Gastrocnemius medialis (tissue), 4 donors: ENCODE data around the gene MYH16. TPM values are rescaled to one million over a fixed set of nuclear protein-coding genes. Genes with fewer than 3 reads are reported as not detected.

ENCODE experiments used
- ATAC-seq, 2 donors: fragments of 150-250 bp; one replicate each; pipeline ENCODE4 v1.9.1; 2016
- DNase-seq, 2 donors: peaks; one replicate each; pipeline ENCODE4 v3.0.0-alpha.2; 2019
- H3K27ac ChIP-seq, 4 donors: fragments of 200-600 bp; sonication (generic); 1 replicate in 1 of 4; 2 replicates in 3 of 4; pipeline ENCODE4 v1.5.1; 2016 to 2018; ENCODE audit warnings: mild to moderate bottlenecking in 2 of 4, moderate library complexity in 1 of 4
- H3K27me3 ChIP-seq, 3 donors: fragments of 200-600 bp; sonication (generic) in 2 of 3; 1 replicate in 1 of 3; 2 replicates in 2 of 3; pipeline versions ENCODE4 v1.5.1 to v1.6.0; 2016 to 2019; ENCODE audit warnings: mild to moderate bottlenecking in 1 of 3, moderate library complexity in 1 of 3
- H3K36me3 ChIP-seq, 2 donors: fragments of 200-600 bp; sonication (generic) in 1 of 2; one replicate each; pipeline ENCODE4 v1.5.1; 2017 to 2018
- H3K4me1 ChIP-seq, 2 donors: fragments of 200-600 bp; sonication (generic) in 1 of 2; one replicate each; pipeline ENCODE4 v1.5.1; 2016 to 2017; ENCODE audit warnings: mild to moderate bottlenecking in 2 of 2
- H3K4me3 ChIP-seq, 4 donors: fragments of 200-600 bp; sonication (generic) in 3 of 4; 1 replicate in 1 of 4; 2 replicates in 3 of 4; pipeline ENCODE4 v1.5.1; 2016 to 2019; ENCODE audit warnings: mild to moderate bottlenecking in 2 of 4
- H3K9me3 ChIP-seq, 3 donors: fragments of 200-600 bp; sonication (generic) in 2 of 3; 1 replicate in 1 of 3; 2 replicates in 2 of 3; pipeline ENCODE4 v1.5.1; 2016 to 2019
- POLR2A ChIP-seq, 2 donors: fragments of 450-650 bp; IDR thresholded peaks; one replicate each; pipeline ENCODE4 v1.6.1; 2017; ENCODE audit warnings: antibody characterized with exemption in 2 of 2, mild to moderate bottlenecking in 2 of 2, moderate library complexity in 2 of 2
- in situ Hi-C, 4 donors: fragments of 200-750 bp; cut with MboI; loops; one replicate each; pipeline versions ENCODE4 v1.15.0 to v1.8.0; 2017; ENCODE audit warnings: low sequenced_read_pairs in 4 of 4
- intact Hi-C: fragments of 100-400 bp; cut with DNase I; formaldehyde crosslinking; loops from one replicate; pipeline ENCODE4 v1.15.1; 2023; ENCODE audit warnings: low total_unique reads
- total RNA-seq, 4 donors: library from RNA; depleted of rRNA; stranded (reverse); fragments of >200 nt; gene quantifications; one replicate each; pipeline versions ENCODE4 v1.1.0 to v1.2.3, GENCODE V29; 2016
- TF ChIP-seq, protein P1 (sequence below), 5 experiments: fragments of 450-650 bp in 3 of 5; fragments of 200-600 bp in 2 of 5; sonication (generic) in 2 of 5; IDR thresholded peaks in 4 of 5; conservative IDR thresholded peaks in 1 of 5; 1 replicate in 4 of 5; 2 replicates in 1 of 5; pipeline ENCODE4 v1.5.1; 2016 to 2019; ENCODE audit warnings: antibody characterized with exemption in 5 of 5, mild to moderate bottlenecking in 3 of 5, moderate library complexity in 3 of 5

Gene MYH16
- total RNA-seq, 4 donors from 2014 or later: not detected

- no peaks in the 10 kb centered on the region for H3K36me3 ChIP-seq
- intact Hi-C loops: no loop called here
- in situ Hi-C loops: no loop called here
Measured at GRCh38 chr7:99257065-99257464, 15.6 kb upstream of the MYH16 start.

DNA sequence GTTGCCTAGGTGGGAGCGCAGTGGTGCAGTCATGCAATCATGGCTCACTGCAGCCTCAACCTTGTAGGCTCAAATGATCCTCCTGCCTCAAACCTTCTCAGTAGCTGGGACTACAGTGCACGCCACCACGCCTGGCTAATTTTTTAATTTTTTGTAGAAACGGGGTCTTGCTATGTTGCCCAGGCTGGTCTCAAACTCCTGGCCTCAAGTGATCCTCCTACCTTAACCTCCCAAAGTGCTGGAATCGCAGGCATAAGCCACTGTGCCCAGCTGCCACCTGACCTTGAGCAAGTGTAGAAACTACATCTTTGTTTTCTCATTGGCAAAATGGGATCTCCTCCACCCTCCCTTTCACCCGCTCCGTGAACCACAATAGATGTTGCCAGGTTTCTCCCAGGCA, 15.0 kb upstream of the MYH16 start:
- Histone ChIP-seq H3K27ac (no peak overlapping the region), H3K36me3 (no peaks in the 10 kb centered on the region), H3K4me3 (no peak overlapping the region), H3K9me3 (no peaks in the 10 kb centered on the region), H3K27me3 (no peaks in the 10 kb centered on the region), H3K4me1 (no peaks in the 10 kb centered on the region)
- intact Hi-C loops (no loop called here), in situ Hi-C loops (no loop called here)
- TF ChIP-seq POLR2A (IDR thresholded peaks at IDR 0.05): no peak
- TF ChIP-seq, protein P1, sequence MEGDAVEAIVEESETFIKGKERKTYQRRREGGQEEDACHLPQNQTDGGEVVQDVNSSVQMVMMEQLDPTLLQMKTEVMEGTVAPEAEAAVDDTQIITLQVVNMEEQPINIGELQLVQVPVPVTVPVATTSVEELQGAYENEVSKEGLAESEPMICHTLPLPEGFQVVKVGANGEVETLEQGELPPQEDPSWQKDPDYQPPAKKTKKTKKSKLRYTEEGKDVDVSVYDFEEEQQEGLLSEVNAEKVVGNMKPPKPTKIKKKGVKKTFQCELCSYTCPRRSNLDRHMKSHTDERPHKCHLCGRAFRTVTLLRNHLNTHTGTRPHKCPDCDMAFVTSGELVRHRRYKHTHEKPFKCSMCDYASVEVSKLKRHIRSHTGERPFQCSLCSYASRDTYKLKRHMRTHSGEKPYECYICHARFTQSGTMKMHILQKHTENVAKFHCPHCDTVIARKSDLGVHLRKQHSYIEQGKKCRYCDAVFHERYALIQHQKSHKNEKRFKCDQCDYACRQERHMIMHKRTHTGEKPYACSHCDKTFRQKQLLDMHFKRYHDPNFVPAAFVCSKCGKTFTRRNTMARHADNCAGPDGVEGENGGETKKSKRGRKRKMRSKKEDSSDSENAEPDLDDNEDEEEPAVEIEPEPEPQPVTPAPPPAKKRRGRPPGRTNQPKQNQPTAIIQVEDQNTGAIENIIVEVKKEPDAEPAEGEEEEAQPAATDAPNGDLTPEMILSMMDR (IDR thresholded peaks at IDR 0.05 in 4 of 5, conservative IDR thresholded peaks at IDR 0.05 in 1 of 5): no peak
- ATAC-seq (no peak), DNase-seq (no peak)

More at GRCh38 chr7:99257065-99257464, 15.6 kb upstream of the MYH16 start:
- ATAC-seq (no peak), DNase-seq (no peak)
- H3K27ac ChIP-seq: no peak overlapping the region
- H3K4me3 ChIP-seq: no peak overlapping the region
- H3K27me3 ChIP-seq: no peaks in the 10 kb centered on the region
- TF ChIP-seq, protein P1 (IDR thresholded peaks at IDR 0.05 in 4 of 5, conservative IDR thresholded peaks at IDR 0.05 in 1 of 5): no peak
- no peak for TF ChIP-seq POLR2A (IDR thresholded peaks at IDR 0.05)
- H3K9me3 ChIP-seq: no peaks in the 10 kb centered on the region
- H3K4me1 ChIP-seq: no peaks in the 10 kb centered on the region

GRCh38 chr7:99258501-99258900, 14.1 kb upstream of the MYH16 start:
- in situ Hi-C loops: no loop called here
- ATAC-seq (no peak), DNase-seq (no peak)
- H3K36me3 ChIP-seq: no peaks in the 10 kb centered on the region
- H3K4me1 ChIP-seq: no peaks in the 10 kb centered on the region
- intact Hi-C loops: no loop called here
- no peaks in the 10 kb centered on the region for H3K9me3 ChIP-seq
- H3K27me3 ChIP-seq: no peaks in the 10 kb centered on the region
- TF ChIP-seq, protein P1 (IDR thresholded peaks at IDR 0.05 in 4 of 5, conservative IDR thresholded peaks at IDR 0.05 in 1 of 5): no peak
- TF ChIP-seq POLR2A (IDR thresholded peaks at IDR 0.05): no peak
- H3K4me3 ChIP-seq: no peak overlapping the region
- H3K27ac ChIP-seq: no peak overlapping the region

GRCh38 chr7:99260395-99260794, 12.2 kb upstream of the MYH16 start:
- no peak overlapping the region for H3K27ac ChIP-seq
- H3K9me3 ChIP-seq: no peaks in the 10 kb centered on the region
- no peaks in the 10 kb centered on the region for H3K27me3 ChIP-seq
- H3K36me3 ChIP-seq: no peaks in the 10 kb centered on the region
- intact Hi-C loops (no loop called here), in situ Hi-C loops (no loop called here)
- TF ChIP-seq, protein P1 (IDR thresholded peaks at IDR 0.05 in 4 of 5, conservative IDR thresholded peaks at IDR 0.05 in 1 of 5): no peak
- no peak for TF ChIP-seq POLR2A (IDR thresholded peaks at IDR 0.05)
- DNase-seq: no peak
- no peak for ATAC-seq
- no peaks in the 10 kb centered on the region for H3K4me1 ChIP-seq
- H3K4me3 ChIP-seq: no peak overlapping the region

GRCh38 chr7:99261646-99262045, 11.0 kb upstream of the MYH16 start:
- ATAC-seq (no peak), DNase-seq (no peak)
- Histone ChIP-seq H3K4me3 (no peak overlapping the region), H3K4me1 (no peaks in the 10 kb centered on the region), H3K27me3 (no peaks in the 10 kb centered on the region), H3K27ac (no peak overlapping the region), H3K36me3 (no peaks in the 10 kb centered on the region), H3K9me3 (peaks cover 0 to 3% (median 0%) of the 10 kb centered on the region in 3 donors)
- in situ Hi-C loops: no loop called here
- TF ChIP-seq POLR2A (IDR thresholded peaks at IDR 0.05): no peak
- TF ChIP-seq, protein P1 (IDR thresholded peaks at IDR 0.05 in 4 of 5, conservative IDR thresholded peaks at IDR 0.05 in 1 of 5): no peak
- intact Hi-C loops: no loop called here
